Ascending aorta (tissue), 2 donors: ENCODE results near the gene HBP1. TPM values are rescaled to one million over a fixed set of nuclear protein-coding genes. Genes with fewer than 3 reads are reported as not detected.

Experiments used
- DNase-seq, 2 donors: peaks; one replicate each; pipeline ENCODE4 v3.0.0-alpha.2; 2019; ENCODE audit warnings: low spot score in 2 of 2
- H3K27ac ChIP-seq, 2 donors: fragments of 200-600 bp; sonication (generic); one replicate each; pipeline ENCODE4 v1.5.1; 2016 to 2017; ENCODE audit warnings: mild to moderate bottlenecking in 1 of 2
- H3K27me3 ChIP-seq: fragments of 200-600 bp; sonication (generic); one replicate; pipeline ENCODE4 v1.5.1; 2017
- H3K36me3 ChIP-seq, 2 donors: fragments of 200-600 bp; sonication (generic); one replicate each; pipeline ENCODE4 v1.5.1; 2016
- H3K4me1 ChIP-seq, 2 donors: fragments of 200-600 bp; sonication (generic); one replicate each; pipeline ENCODE4 v1.5.1; 2016 to 2017; ENCODE audit warnings: mild to moderate bottlenecking in 1 of 2
- H3K4me3 ChIP-seq, 2 donors: fragments of 200-600 bp; sonication (generic); one replicate each; pipeline ENCODE4 v1.5.1; 2016 to 2017; ENCODE audit warnings: mild to moderate bottlenecking in 1 of 2
- H3K9me3 ChIP-seq, 2 donors: fragments of 200-600 bp; sonication (generic); one replicate each; pipeline ENCODE4 v1.5.1; 2016
- intact Hi-C: fragments of 100-400 bp; cut with DNase I; formaldehyde crosslinking; loops from one replicate; pipeline ENCODE4 v1.15.1; 2023
- total RNA-seq: library from RNA; depleted of rRNA; stranded (reverse); fragments of >200 nt; gene quantifications from one replicate; pipeline ENCODE4 v1.1.0, GENCODE V29; 2016
- TF ChIP-seq, protein P1 (sequence below), 3 experiments: fragments of 200-600 bp in 2 of 3; fragments of 450-650 bp in 1 of 3; sonication (generic) in 2 of 3; IDR thresholded peaks; one replicate each; pipeline ENCODE4 v1.5.1; 2016 to 2019; ENCODE audit warnings: antibody characterized with exemption in 3 of 3, mild to moderate bottlenecking in 1 of 3, moderate library complexity in 1 of 3

The HBP1 gene
- total RNA-seq, 1 donor from 2014 or later, result 62.2 TPM

DNA sequence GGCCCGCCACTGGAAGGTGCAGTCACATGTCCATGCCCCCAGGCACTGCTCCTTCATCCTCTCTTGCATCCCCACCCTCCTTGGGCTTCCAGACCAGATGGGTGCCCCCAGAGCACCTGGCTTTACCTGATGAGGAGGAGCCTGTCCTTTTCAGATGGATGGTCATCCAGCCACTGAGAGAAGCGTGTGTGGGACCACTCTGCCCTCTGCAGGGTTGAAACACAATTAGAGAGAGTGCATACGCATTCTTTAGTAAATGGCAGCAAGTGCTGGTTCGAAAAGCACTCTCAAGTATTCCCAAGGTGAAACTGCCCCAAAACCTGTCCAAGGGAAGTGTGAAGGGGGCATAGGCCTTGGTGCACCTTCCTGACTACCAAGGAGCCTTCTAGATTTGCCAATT is 41.6 kb downstream of the HBP1 start:
- TF ChIP-seq, protein P1, sequence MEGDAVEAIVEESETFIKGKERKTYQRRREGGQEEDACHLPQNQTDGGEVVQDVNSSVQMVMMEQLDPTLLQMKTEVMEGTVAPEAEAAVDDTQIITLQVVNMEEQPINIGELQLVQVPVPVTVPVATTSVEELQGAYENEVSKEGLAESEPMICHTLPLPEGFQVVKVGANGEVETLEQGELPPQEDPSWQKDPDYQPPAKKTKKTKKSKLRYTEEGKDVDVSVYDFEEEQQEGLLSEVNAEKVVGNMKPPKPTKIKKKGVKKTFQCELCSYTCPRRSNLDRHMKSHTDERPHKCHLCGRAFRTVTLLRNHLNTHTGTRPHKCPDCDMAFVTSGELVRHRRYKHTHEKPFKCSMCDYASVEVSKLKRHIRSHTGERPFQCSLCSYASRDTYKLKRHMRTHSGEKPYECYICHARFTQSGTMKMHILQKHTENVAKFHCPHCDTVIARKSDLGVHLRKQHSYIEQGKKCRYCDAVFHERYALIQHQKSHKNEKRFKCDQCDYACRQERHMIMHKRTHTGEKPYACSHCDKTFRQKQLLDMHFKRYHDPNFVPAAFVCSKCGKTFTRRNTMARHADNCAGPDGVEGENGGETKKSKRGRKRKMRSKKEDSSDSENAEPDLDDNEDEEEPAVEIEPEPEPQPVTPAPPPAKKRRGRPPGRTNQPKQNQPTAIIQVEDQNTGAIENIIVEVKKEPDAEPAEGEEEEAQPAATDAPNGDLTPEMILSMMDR (IDR thresholded peaks at IDR 0.05), result no peak

DNA sequence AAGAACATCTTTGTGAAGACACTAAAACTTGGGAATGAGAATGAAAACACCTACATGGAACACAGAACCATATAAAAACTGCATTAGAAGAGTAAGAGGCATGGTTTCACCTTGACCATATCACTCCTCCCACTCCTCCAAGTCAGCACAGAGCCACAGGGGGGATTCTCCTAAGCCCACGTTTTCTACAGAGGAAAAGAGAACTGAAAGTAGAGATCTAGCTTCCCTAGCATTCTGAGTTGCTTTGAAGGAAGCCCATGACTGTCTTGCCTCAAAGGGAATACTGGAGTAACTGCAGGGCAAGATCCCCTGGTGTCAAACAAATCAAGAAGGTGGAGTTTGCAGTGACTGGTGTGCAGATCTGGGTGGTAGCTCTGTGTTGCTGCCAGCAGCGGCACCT is 43.9 kb downstream of the HBP1 start:
- H3K27ac ChIP-seq, result no peak overlapping the region
- H3K4me1 ChIP-seq, result peaks cover 2 to 6% of the 10 kb centered on the region in 2 donors
- H3K9me3 ChIP-seq, result peaks cover 0 to 6% of the 10 kb centered on the region in 2 donors
- no peak overlapping the region for H3K4me3 ChIP-seq
- TF ChIP-seq, protein P1 (IDR thresholded peaks at IDR 0.05), result no peak
- H3K36me3 ChIP-seq, result peaks cover 2 to 18% of the 10 kb centered on the region in 2 donors
- intact Hi-C loops, result no loop called here
- no peaks in the 10 kb centered on the region for H3K27me3 ChIP-seq
- no peak for DNase-seq

More for the DNA sequence above, 41.6 kb downstream of the HBP1 start:
- Histone ChIP-seq H3K9me3 (peaks cover 0 to 6% of the 10 kb centered on the region in 2 donors), H3K4me3 (no peak overlapping the region), H3K27me3 (no peaks in the 10 kb centered on the region), H3K4me1 (peaks cover 4 to 13% of the 10 kb centered on the region in 2 donors), H3K36me3 (peaks cover 7 to 31% of the 10 kb centered on the region in 2 donors), H3K27ac (no peak overlapping the region)
- intact Hi-C loops, result no loop called here
- DNase-seq, result no peak

- TF ChIP-seq, protein P1 (IDR thresholded peaks at IDR 0.05), result no peak
- H3K36me3 ChIP-seq, result peaks cover 2 to 18% of the 10 kb centered on the region in 2 donors
- no peaks in the 10 kb centered on the region for H3K27me3 ChIP-seq
- DNase-seq, result no peak
- H3K27ac ChIP-seq, result no peak overlapping the region
- H3K4me3 ChIP-seq, result no peak overlapping the region
- peaks cover 0 to 6% of the 10 kb centered on the region in 2 donors for H3K9me3 ChIP-seq
- intact Hi-C loops, result no loop called here
- H3K4me1 ChIP-seq, result peaks cover 0 to 6% of the 10 kb centered on the region in 2 donors
Measured at GRCh38 chr7:107213193-107213788, 44.5 kb downstream of the HBP1 start.

GRCh38 chr7:107213945-107214344 is 45.1 kb downstream of the HBP1 start:
- Histone ChIP-seq H3K4me1 (no peaks in the 10 kb centered on the region), H3K27ac (no peak overlapping the region), H3K27me3 (no peaks in the 10 kb centered on the region), H3K9me3 (peaks cover 0 to 6% of the 10 kb centered on the region in 2 donors), H3K4me3 (no peak overlapping the region), H3K36me3 (peaks cover 2 to 18% of the 10 kb centered on the region in 2 donors)
- no peak for DNase-seq
- intact Hi-C loops, result no loop called here
- TF ChIP-seq, protein P1 (IDR thresholded peaks at IDR 0.05), result no peak

DNA sequence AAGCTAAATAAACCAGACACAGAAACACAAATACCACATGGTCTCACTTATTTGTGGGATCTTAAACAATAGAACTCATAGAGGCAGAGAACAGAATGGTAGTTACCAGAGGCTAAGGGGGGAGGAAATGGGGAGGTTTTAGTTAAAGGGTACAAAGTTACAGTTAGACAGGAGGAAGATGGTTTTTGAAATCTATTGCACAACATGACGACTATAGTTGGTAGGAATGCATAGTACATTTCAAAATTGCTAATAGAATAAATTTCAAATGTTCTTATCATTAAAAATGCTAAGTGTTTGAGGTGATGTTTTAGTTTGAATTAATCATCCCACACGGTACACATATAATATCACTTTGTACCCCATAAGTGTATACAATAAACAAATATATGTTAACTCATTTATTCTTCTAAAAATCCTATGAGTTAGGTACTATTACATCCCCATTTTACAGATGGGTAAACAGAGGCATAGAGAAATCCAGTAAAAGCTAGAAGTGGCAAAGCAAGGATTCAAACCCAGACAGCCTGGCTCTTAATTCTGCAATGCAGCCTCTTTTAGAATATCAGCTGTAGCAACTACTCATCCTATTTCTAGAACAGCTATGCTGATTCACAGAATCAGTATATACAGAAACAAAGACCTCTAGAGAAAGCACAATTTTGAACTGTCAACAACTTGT is 50.9 kb downstream of the HBP1 start:
- DNase-seq, result no peak
- intact Hi-C loops, result no loop called here
- Histone ChIP-seq H3K27ac (no peak overlapping the region), H3K4me1 (no peaks in the 10 kb centered on the region), H3K36me3 (no peaks in the 10 kb centered on the region), H3K4me3 (no peak overlapping the region), H3K27me3 (no peaks in the 10 kb centered on the region), H3K9me3 (no peaks in the 10 kb centered on the region)
- TF ChIP-seq, protein P1 (IDR thresholded peaks at IDR 0.05), result no peak
